ENCODE results near the gene PPP6R3.

Gene PPP6R3

GRCh38 chr11:68436162-68436888 is 24.2 kb upstream of the PPP6R3 start:
- Histone ChIP-seq H2AFZ (ENCODE audit: low read length) (no peak overlapping the region), H3K27me3 (ENCODE audit: insufficient read depth, low read length, poor library complexity, severe bottlenecking) (no peaks in the 10 kb centered on the region), H3K36me3 (ENCODE audit: insufficient read depth, low read length) (peaks cover 45% of the 10 kb centered on the region; the same call in 1 of the 2 replicates), H3K9me2 (replicated peaks; ENCODE audit: low read depth, low read length) (no peaks in the 10 kb centered on the region), H4K20me1 (ENCODE audit: insufficient read depth, low read length, poor library complexity, severe bottlenecking) (no peaks in the 10 kb centered on the region), H3K79me2 (ENCODE audit: insufficient read depth, low read length) (no peaks in the 10 kb centered on the region), H3K4me3 (ENCODE audit: low read length, poor library complexity, severe bottlenecking) (no peak overlapping the region), H3K4me2 (ENCODE audit: low read depth, low read length, poor library complexity, severe bottlenecking) (no peak overlapping the region), H3K9me3 (ENCODE audit: insufficient read depth, low read depth, low read length) (no peaks in the 10 kb centered on the region), H3K4me1 (ENCODE audit: insufficient read depth, low read length, poor library complexity, severe bottlenecking) (peaks cover 11% of the 10 kb centered on the region), H3K9ac (ENCODE audit: low read depth, low read length, poor library complexity, severe bottlenecking) (no peak overlapping the region), H3F3A (ENCODE audit: low read depth) (no peaks in the 10 kb centered on the region)
- TF ChIP-seq EZH2phosphoT487 (IDR thresholded peaks at IDR 0.05; ENCODE audit: borderline replicate concordance) = no peak
- no peak for TF ChIP-seq CTCF (conservative IDR thresholded peaks at IDR 0.05; ENCODE audit: low read length)

- TF ChIP-seq CTCF (conservative IDR thresholded peaks at IDR 0.05; ENCODE audit: low read length) (no peak), EZH2phosphoT487 (IDR thresholded peaks at IDR 0.05; ENCODE audit: borderline replicate concordance) (no peak)
- H3K9me3 ChIP-seq (ENCODE audit: insufficient read depth, low read depth, low read length) = no peaks in the 10 kb centered on the region
- peaks cover 15% of the 10 kb centered on the region for H3K4me1 ChIP-seq (ENCODE audit: insufficient read depth, low read length, poor library complexity, severe bottlenecking)
- no peaks in the 10 kb centered on the region for H3K79me2 ChIP-seq (ENCODE audit: insufficient read depth, low read length)
- H2AFZ ChIP-seq (ENCODE audit: low read length) = no peak overlapping the region
- no peak overlapping the region for H3K9ac ChIP-seq (ENCODE audit: low read depth, low read length, poor library complexity, severe bottlenecking)
- H4K20me1 ChIP-seq (ENCODE audit: insufficient read depth, low read length, poor library complexity, severe bottlenecking) = peaks cover 3% of the 10 kb centered on the region
- H3K36me3 ChIP-seq (ENCODE audit: insufficient read depth, low read length) = peaks cover 40% of the 10 kb centered on the region; the same call in 1 of the 2 replicates
- no peak overlapping the region for H3K4me3 ChIP-seq (ENCODE audit: low read length, poor library complexity, severe bottlenecking)
- peaks cover 5% of the 10 kb centered on the region; the same call in 1 of the 2 replicates for H3F3A ChIP-seq (ENCODE audit: low read depth)
- H3K27me3 ChIP-seq (ENCODE audit: insufficient read depth, low read length, poor library complexity, severe bottlenecking) = no peaks in the 10 kb centered on the region
- H3K9me2 ChIP-seq (replicated peaks; ENCODE audit: low read depth, low read length) = no peaks in the 10 kb centered on the region
- H3K4me2 ChIP-seq (ENCODE audit: low read depth, low read length, poor library complexity, severe bottlenecking) = peak overlapping the region; percentile 25
Observed at GRCh38 chr11:68436985-68437926, 23.3 kb upstream of the PPP6R3 start.

GRCh38 chr11:68437927-68438657 is 22.5 kb upstream of the PPP6R3 start:
- Histone ChIP-seq H3K36me3 (ENCODE audit: insufficient read depth, low read length) (peaks cover 45% of the 10 kb centered on the region; the same call in 1 of the 2 replicates), H2AFZ (ENCODE audit: low read length) (no peak overlapping the region), H3F3A (ENCODE audit: low read depth) (peaks cover 5% of the 10 kb centered on the region; the same call in 1 of the 2 replicates), H3K27me3 (ENCODE audit: insufficient read depth, low read length, poor library complexity, severe bottlenecking) (no peaks in the 10 kb centered on the region), H4K20me1 (ENCODE audit: insufficient read depth, low read length, poor library complexity, severe bottlenecking) (peaks cover 3% of the 10 kb centered on the region), H3K4me1 (ENCODE audit: insufficient read depth, low read length, poor library complexity, severe bottlenecking) (peaks cover 15% of the 10 kb centered on the region), H3K9ac (ENCODE audit: low read depth, low read length, poor library complexity, severe bottlenecking) (no peak overlapping the region), H3K4me2 (ENCODE audit: low read depth, low read length, poor library complexity, severe bottlenecking) (no peak overlapping the region), H3K9me2 (replicated peaks; ENCODE audit: low read depth, low read length) (no peaks in the 10 kb centered on the region), H3K9me3 (ENCODE audit: insufficient read depth, low read depth, low read length) (no peaks in the 10 kb centered on the region), H3K79me2 (ENCODE audit: insufficient read depth, low read length) (no peaks in the 10 kb centered on the region), H3K4me3 (ENCODE audit: low read length, poor library complexity, severe bottlenecking) (no peak overlapping the region)
- TF ChIP-seq CTCF (conservative IDR thresholded peaks at IDR 0.05; ENCODE audit: low read length) (no peak), EZH2phosphoT487 (IDR thresholded peaks at IDR 0.05; ENCODE audit: borderline replicate concordance) (no peak)

Measured in Loucy (cell line).